GM18951 (cell line): ENCODE measurements around the gene PRDX3.
"Not testable (repeated sequence)": the region's sequence is repeated elsewhere in the genome, so short reads cannot be mapped to it uniquely, and the experiment has no call there.

ENCODE experiments used
- POLR2A ChIP-seq: IDR thresholded peaks from 4 replicates; pipeline ENCODE4 v1.6.1; 2011; ENCODE audit warnings: mild to moderate bottlenecking; ENCODE audit not compliant: insufficient read length, insufficient read depth; ENCODE audit errors: extremely low read depth
- in situ Hi-C: fragments of 300-500 bp; cut with MboI; formaldehyde crosslinking; loops from one replicate; pipeline ENCODE4 v1.12.0; 2022; ENCODE audit warnings: low sequenced_read_pairs, mixed read lengths, inconsistent platforms; ENCODE audit not compliant: unreplicated experiment

PRDX3 gene

GRCh38 chr10:119140603-119141245 lies 37.9 kb downstream of the PRDX3 start:
- in situ Hi-C loops = no loop called here
- no peak for TF ChIP-seq POLR2A

DNA sequence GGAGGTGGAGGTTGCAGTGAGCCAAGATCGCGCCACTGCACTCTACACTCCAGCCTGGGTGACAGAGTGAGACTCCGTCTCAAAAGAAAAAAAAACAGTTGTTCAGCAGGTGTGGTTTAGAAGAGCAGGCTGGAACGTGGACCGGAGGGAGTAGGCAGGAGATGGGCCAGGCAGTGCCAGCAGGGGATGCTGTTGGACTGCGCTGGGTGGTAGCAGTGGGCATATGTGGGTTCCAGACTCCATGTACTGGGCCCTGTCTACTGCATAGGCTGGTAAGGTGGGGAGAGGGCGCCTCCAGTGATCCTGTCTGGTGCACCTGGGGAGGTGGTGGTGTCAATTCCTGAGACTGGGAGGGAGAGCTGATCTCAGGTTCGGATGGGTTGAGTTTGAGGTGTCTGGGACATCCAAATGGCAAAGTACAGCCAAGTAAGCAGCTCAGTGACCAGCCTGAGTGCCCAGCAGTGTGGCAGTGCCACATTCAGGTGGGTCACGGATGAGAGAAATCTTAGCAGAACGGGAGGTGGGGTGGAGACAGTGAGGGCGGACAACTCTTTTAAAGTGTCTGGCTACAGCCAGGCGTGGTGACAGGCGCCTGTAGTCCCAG lies 39.0 kb downstream of the PRDX3 start:
- TF ChIP-seq POLR2A = no peak
- in situ Hi-C loops = no loop called here

DNA sequence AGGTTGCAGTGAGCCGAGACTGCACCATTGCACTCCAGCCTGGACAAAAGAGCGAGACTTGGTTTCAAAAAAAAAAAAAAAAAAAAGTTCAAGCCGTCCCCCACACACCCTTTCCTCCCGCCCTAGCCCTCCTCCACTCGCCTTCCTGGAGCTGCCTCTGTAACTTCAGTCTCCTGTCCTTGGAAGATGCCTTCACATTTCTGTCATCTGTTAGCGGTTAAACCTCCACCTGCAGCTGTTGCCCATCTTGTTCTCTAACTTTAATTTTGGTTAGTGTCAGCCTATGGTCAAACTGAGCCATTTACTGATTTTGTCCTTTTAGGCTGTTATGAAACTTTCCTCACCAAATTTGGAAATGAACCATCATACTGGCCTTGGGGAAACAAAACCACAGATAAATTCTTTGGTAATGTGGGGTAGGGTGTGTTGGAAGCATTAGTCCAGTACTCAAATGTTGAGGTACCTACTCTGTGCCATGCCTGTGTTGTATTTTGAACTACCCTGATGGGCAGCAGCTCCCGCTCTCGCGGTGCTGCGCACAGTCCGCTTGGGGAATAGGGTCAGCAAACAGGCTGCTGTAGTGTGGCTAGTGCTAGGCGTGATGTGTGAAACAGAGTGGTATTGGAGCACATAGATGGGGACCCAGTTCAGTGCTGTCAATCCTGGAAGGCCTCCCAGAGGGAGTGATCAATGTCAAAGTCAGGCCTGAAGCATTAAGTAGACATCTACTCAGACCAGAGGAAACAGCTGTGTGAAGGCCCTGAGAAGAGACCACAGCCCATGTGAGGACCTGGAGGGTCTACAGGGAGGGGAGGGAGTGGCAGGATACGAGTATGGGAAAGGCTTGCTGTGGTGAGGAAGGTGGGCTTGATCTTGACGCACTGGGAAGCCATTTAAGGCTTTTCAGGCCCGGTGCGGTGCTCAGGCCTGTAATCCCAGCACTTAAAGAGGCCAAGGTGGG lies 40.0 kb downstream of the PRDX3 start:
- in situ Hi-C loops = no loop called here

DNA sequence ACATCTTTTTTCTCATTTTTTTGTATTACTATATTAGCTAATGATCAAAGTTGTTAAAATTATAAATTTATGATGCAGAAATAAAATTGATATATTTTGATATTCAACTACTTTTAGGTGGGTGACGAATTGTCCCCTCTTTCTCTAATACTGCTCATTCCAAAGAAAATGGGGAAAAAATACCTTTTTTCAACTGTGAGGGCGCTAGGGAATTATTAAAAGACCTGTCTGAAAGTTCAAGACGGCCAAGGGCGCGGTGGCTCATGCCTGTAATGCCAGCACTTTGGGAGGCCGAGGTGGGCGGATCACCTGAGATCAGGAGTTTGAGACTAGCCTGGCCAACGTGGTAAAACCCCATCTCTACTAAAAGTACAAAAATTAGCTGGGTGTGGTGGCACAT lies 40.7 kb downstream of the PRDX3 start:
- in situ Hi-C loops = not testable (repeated sequence)

More for the DNA sequence above, 40.0 kb downstream of the PRDX3 start:
- TF ChIP-seq POLR2A = no peak

- in situ Hi-C loops = no loop called here
- TF ChIP-seq POLR2A = no peak
These were observed 42.5 kb downstream of the PRDX3 start for GRCh38 chr10:119136084-119136483.

- in situ Hi-C loops = no loop called here
- TF ChIP-seq POLR2A = no peak
These were observed 43.1 kb downstream of the PRDX3 start for GRCh38 chr10:119135513-119135881.

GRCh38 chr10:119133949-119134348 lies 44.7 kb downstream of the PRDX3 start:
- in situ Hi-C loops = no loop called here
- no peak for TF ChIP-seq POLR2A

DNA sequence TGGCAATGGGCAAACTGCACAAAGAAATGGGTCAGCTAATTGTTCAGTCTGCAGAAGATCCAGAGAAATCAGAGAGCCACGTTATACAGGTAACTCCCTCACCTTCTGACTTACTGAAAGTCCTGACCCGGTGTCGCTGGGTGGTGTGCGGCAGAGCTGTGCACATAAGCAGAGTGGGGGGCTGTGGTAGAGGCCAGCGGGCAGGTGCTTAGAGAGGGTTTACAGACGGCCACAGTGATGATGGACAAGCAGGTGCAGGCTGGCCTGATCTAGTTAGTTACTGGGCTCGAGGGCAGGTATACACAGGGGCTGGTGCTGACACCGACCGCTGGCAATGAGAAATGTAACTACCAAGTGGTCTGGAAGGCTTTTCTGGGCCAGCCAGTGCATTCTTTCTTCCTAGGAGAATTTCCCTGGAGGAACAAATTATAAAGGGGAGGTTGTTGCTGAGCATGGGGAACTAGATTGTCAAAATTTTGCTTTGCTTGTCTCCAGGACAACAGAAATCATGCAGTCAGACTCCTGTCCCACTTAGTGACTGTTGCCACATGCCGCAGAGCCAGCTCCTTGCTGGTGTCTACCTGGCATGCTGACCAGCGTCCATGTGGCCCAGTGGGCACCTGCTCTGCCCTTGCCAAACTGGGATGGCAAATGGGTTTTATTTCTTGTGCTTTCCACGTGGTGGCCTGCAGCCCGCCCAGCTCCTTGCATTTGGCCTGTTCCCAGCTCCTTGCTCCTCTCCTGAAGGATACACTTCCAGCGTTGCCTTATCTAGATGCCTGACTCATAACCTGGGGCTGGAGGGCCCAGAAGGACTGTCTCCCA lies 45.9 kb downstream of the PRDX3 start:
- no peak for TF ChIP-seq POLR2A
- in situ Hi-C loops = no loop called here

GRCh38 chr10:119131512-119132240 lies 46.9 kb downstream of the PRDX3 start:
- no peak for TF ChIP-seq POLR2A
- in situ Hi-C loops = no loop called here

DNA sequence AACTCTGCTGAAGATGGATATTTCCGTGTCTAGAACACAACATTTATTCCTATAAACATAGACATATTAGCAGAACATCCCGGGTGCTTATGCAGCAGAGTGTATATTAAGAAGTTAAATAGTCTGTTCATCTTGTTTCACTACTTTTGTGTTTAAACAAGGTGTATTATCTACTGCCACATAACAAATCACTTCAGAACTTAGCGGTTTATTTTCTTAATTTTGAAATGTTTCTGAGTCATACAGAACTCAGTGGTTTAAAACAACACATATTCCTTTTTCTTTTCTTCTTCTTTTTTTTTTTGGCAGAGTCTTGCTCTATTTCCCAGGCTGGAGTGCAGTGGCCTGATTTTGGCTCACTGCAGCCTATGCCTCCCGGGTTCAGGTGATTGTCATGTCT lies 48.9 kb downstream of the PRDX3 start:
- in situ Hi-C loops = no loop called here
- no peak for TF ChIP-seq POLR2A

- TF ChIP-seq POLR2A = no peak
- in situ Hi-C loops = no loop called here
These were observed 52.7 kb downstream of the PRDX3 start for GRCh38 chr10:119125942-119126341.

- TF ChIP-seq POLR2A = no peak
- in situ Hi-C loops = no loop called here
These were observed 57.7 kb downstream of the PRDX3 start for GRCh38 chr10:119120875-119121274.
